GM18507 (cell line): ENCODE results near the gene EPYC.

Source experiments
- DNase-seq: peaks from one replicate; pipeline ENCODE4 v3.0.0; 2011; ENCODE audit warnings: low read depth; ENCODE audit not compliant: insufficient read length; ENCODE audit errors: extremely low spot score
- FAIRE-seq: peaks from 2 replicates; lab custom pipeline; 2011; peaks lifted over from hg19 to GRCh38; lab: Jason Lieb, UNC

Gene EPYC

DNA sequence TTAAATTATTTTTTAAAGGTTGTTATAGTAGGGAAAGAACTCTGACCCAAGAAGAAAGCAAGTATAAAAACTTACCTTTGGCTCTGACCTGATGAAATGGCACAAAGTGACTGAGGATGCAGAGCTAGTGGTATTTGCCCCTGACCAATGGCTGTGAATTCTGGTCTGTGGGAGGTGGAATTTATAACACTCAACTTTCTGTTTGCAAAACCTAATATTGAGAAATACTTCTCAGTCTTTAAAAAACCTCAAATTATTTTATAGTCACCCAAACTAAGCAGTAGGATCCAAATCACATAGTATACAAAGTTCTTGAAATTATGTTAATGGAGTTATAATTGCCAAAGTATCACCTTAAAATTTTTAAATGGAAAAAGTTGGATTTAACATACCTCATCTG, at the start of gene EPYC:
Gene EPYC, minus strand, starts transcription at position 101 of the 400 bp plus-strand sequence. CDS start 2,407 bp downstream, outside the sequence.
- DNase-seq (no peak), FAIRE-seq (no peak)

- FAIRE-seq, result no peak
- DNase-seq, result no peak
These were observed 49.4 kb upstream of the EPYC start for GRCh38 chr12:91053951-91054715.

GRCh38 chr12:91052026-91052425, 47.3 kb upstream of the EPYC start:
- FAIRE-seq (peak; percentile 33), DNase-seq (no peak)

DNA sequence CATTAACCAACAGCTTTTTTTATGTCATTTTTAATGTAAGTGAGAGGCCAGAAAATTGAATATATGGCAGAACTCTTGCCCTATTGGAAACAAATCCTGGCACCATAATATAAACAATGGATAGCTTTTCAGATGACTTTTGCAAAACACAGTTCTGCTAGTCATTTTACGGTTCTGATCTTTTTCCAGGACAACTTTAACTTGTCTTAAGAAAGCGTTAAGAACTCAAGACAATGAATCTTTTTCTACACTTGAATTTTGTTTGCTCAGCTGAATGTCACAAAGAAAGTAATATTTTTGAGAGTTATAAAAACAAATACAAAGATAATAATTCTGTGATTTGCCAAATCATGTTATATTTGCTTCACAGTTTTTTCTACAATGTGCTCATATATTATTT, 39.8 kb upstream of the EPYC start:
- DNase-seq, result no peak
- no peak for FAIRE-seq

GRCh38 chr12:91043408-91043807, 38.6 kb upstream of the EPYC start:
- FAIRE-seq (no peak), DNase-seq (no peak)

GRCh38 chr12:91040096-91040755, 35.5 kb upstream of the EPYC start:
- DNase-seq (no peak), FAIRE-seq (no peak)

- DNase-seq (no peak), FAIRE-seq (no peak)
These were observed 32.5 kb upstream of the EPYC start for GRCh38 chr12:91037276-91037675.

DNA sequence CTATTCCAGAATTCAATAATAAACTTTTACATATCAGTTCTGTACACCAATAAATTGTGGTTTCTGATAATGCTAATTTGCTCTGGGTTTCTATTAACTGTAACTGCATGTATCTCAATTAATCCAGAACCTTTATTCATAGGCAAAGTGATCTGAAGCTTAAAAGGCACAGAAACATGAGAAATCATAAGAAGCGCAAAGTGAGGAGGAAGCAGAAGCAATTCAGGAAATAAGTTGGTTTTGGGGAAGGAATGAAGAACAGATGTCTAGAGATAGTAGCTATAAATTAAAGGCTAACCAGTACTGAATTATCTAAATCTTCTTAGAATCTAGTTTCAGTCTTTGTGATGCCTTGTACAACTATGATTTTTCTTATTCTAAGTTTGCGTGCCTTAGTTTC, 28.5 kb upstream of the EPYC start:
- FAIRE-seq, result no peak
- no peak for DNase-seq

DNA sequence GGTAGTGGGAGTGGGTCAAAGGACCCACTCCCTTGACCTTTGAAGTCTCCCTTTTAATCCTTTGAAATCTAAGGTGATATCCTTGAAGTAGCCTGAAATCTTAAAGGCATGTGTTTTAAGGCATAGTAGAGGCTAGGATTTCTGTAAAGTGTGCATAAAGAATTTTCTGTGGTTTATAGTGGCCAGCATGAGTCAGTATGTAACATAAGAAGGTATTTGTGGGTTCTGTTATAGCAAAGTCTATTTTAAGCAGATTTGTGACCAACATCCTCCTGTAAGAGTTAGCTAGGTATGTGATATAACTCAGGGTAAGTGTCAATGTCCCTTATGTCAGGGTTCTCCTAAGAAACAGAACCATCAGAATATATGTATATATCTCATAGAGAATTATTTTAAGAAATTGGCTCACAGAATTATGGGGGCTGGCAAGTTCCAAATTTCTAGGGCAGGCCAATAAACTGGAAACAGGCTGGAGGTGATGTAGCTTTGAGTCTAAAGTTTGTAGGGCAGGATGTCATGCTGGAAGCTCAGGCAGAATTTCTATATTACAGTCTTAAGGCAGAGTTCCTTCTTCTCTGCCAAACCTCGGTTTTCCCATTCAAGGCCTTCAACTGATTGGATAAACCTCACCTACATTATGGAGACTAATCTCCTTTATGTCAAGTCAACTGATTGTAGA, 18.7 kb upstream of the EPYC start:
- DNase-seq, result no peak
- FAIRE-seq, result no peak

- DNase-seq, result no peak
- no peak for FAIRE-seq
These were observed 16.3 kb upstream of the EPYC start for GRCh38 chr12:91021076-91021475.

DNA sequence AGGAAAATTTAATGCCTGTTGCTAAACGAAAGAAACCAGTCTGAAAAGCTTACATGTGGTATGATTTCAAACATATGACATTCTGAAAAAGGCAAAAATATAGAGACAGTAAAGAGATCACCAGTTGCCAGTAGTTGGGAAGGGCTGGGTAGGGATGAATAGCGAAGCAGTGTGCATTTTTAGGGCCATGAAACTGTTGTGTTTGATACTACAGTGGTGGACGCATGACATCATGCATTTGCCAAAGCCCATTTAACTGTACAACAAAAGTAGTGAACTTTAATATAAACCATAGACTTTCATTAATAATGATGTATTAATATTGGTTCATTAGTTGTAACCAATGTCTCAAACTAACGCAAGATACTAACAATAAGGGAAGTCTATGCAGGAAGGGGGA, 14.7 kb upstream of the EPYC start:
- no peak for FAIRE-seq
- DNase-seq, result no peak

GRCh38 chr12:91017511-91018263, 12.9 kb upstream of the EPYC start:
- DNase-seq, result no peak
- FAIRE-seq, result no peak

- DNase-seq (no peak), FAIRE-seq (no peak)
These were observed 12.3 kb upstream of the EPYC start for GRCh38 chr12:91017043-91017442.

DNA sequence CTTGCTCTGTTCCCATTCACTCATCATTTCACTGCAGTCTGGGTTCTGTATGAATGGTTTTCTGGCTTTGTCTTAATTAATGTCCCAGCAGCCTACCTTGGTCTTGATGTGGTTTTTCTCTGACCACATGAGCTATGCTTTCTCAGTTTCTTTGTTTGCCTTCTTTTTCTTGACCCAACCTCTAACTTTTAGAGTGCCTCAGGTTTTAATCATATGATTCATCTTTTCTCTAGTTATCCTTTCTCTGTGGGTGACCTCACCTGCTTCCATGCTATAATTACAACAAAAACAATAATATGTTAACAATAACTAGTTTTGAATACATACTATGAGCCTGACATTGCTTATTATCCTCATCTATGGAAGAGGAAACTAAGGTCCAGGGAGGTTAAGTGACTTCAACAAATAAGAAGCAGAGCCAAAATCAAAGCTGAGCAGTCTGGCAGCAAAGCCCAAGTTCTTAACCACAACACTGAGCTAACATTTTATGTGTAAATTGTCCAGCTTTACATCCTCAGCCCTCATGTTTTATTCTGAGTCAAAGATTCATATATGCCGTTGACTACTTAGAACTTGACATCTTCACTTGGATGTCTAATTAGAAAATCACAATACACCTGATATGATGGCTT, 4.7 kb upstream of the EPYC start:
- no peak for DNase-seq
- peak; percentile 62 for FAIRE-seq

DNA sequence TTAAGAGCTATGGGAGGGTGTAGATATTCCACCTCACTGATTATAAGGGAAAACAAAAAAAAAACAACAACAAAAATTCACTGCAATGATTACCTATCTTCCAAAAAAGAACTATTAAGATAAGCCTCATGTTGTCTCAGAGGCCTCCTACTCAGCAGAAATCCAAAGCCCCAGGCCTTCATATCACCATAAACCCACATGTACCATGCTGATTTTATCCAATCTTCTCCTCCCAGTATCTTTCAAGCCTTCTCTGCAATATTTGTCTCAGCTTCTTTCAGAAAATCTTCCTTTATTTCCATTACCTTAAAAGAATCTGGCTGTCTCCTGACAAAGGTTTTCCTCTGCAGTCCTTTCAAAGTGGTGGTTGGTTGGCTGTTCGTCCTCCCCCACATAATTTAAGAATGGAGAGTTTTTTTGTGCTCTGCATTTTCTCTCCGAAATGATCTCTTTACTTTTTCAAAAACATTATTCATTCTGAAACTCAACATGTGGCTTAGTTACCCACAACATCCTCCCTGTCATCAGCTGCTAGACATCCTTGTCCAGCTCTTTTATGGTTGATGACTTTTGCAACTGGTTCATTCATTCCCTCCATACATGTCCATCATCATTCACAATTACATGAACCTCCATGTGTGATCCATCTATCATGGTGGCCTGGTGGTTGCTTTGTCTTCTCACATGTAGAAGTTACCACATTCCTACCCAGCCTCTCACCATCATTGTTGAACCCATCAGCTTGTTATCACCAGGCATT, 2.9 kb upstream of the EPYC start:
- FAIRE-seq, result peak; percentile 77

GRCh38 chr12:91003737-91004136, 1.0 kb downstream of the EPYC start:
- DNase-seq (no peak), FAIRE-seq (no peak)

More for the DNA sequence above, 2.9 kb upstream of the EPYC start:
- no peak for DNase-seq

DNA sequence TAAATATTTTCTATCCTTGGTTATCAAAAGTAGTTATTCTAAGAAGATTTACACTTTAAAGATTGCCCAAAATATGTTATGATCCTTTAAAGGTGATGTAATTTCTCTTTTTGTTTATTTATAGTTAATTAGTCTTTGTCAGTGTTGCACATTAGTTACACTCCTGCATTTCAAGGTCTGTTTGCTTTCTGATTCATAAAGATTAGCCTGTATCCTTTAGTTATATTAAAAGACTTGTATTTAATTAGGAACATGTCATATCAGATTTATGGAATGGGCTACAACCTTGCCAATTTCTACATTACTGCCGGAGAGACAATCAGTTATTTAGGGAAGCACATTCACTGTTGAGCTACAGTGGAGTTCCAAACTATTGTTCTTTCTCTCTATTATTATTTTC, 3.5 kb downstream of the EPYC start:
- no peak for FAIRE-seq
- DNase-seq, result no peak

DNA sequence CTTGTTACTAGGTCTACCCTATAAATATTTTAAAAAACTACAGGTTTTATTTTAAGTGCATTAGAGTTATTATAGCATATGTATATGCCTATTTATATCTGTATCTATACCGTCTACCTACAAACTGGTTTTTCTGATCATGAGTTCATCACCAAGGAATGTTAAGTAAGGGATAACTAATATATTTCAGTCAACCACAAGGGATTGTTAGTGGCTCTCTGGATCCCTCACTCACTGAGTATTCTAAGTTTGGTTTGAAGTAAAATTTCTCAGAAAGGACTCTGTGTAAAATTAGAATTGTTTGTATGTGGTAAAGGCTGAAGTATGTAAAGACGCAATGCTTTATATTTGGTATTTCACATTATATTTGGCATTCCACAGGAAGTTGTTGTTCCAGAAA, 4.8 kb downstream of the EPYC start:
- FAIRE-seq (no peak), DNase-seq (no peak)

GRCh38 chr12:90999527-90999926, 5.2 kb downstream of the EPYC start:
- FAIRE-seq (no peak), DNase-seq (no peak)
